GM15510 (cell line): ENCODE measurements around the gene RILP.

Source experiments
- POLR2A ChIP-seq: IDR thresholded peaks from 3 replicates; pipeline ENCODE4 v1.6.1; 2011; ENCODE audit warnings: borderline replicate concordance; ENCODE audit not compliant: insufficient read length; ENCODE audit errors: extremely low read depth

The RILP gene

GRCh38 chr17:1648963-1649843 is 463 bp downstream of the RILP start:
- no peak for TF ChIP-seq POLR2A

- no peak for TF ChIP-seq POLR2A
Measured at GRCh38 chr17:1648173-1648962, 1.3 kb downstream of the RILP start.

GRCh38 chr17:1647802-1648171 is 1.9 kb downstream of the RILP start:
- no peak for TF ChIP-seq POLR2A

- TF ChIP-seq POLR2A, result no peak
Measured at GRCh38 chr17:1646199-1646875, 3.3 kb downstream of the RILP start.

- no peak for TF ChIP-seq POLR2A
Measured at GRCh38 chr17:1645207-1646171, 4.2 kb downstream of the RILP start, which contains the start of gene SCARF1. Gene SCARF1, minus strand, starts transcription at chr17:1645732. Its CDS starts 35 bp downstream, at chr17:1645697.

GRCh38 chr17:1644493-1645206 is 5.0 kb downstream of the RILP start:
- TF ChIP-seq POLR2A, result peak; percentile 40

- TF ChIP-seq POLR2A, result no peak
Measured at GRCh38 chr17:1643999-1644492, 5.6 kb downstream of the RILP start.

GRCh38 chr17:1643293-1643998 is 6.2 kb downstream of the RILP start:
- peak; percentile 31 for TF ChIP-seq POLR2A

- TF ChIP-seq POLR2A, result no peak
Measured at GRCh38 chr17:1641065-1641403, 8.6 kb downstream of the RILP start.

GRCh38 chr17:1640329-1641064 is 9.2 kb downstream of the RILP start:
- no peak for TF ChIP-seq POLR2A

GRCh38 chr17:1639549-1640180 is 10.0 kb downstream of the RILP start:
- no peak for TF ChIP-seq POLR2A

- TF ChIP-seq POLR2A, result no peak
Measured at GRCh38 chr17:1638624-1639300, 10.9 kb downstream of the RILP start.

GRCh38 chr17:1638171-1638590 is 11.5 kb downstream of the RILP start:
- no peak for TF ChIP-seq POLR2A
